ENCODE results near the gene ANKIB1.
A peak's percentile ranks its signal among the peaks of the same experiment; 100 is the strongest.

The ANKIB1 gene

GRCh38 chr7:92421676-92422435 lies 176.1 kb downstream of the ANKIB1 start:
- TF ChIP-seq CTCF (conservative IDR thresholded peaks at IDR 0.05): no peak
- H3K27ac ChIP-seq: peak overlapping the region; percentile 43

GRCh38 chr7:92422926-92423325 lies 177.2 kb downstream of the ANKIB1 start:
- H3K27ac ChIP-seq: no peak overlapping the region

GRCh38 chr7:92423710-92424131 lies 177.9 kb downstream of the ANKIB1 start:
- peak overlapping the region; percentile 4; the same call in 1 of the 2 replicates for H3K27ac ChIP-seq

More at GRCh38 chr7:92422926-92423325, 177.2 kb downstream of the ANKIB1 start:
- TF ChIP-seq CTCF (conservative IDR thresholded peaks at IDR 0.05): no peak

GRCh38 chr7:92425311-92425947 lies 179.7 kb downstream of the ANKIB1 start:
- TF ChIP-seq CTCF (conservative IDR thresholded peaks at IDR 0.05): no peak
- H3K27ac ChIP-seq: no peak overlapping the region

More at GRCh38 chr7:92423710-92424131, 177.9 kb downstream of the ANKIB1 start:
- no peak for TF ChIP-seq CTCF (conservative IDR thresholded peaks at IDR 0.05)

GRCh38 chr7:92427193-92427592 lies 181.4 kb downstream of the ANKIB1 start:
- TF ChIP-seq CTCF (conservative IDR thresholded peaks at IDR 0.05): no peak
- no peak overlapping the region for H3K27ac ChIP-seq

- TF ChIP-seq CTCF (conservative IDR thresholded peaks at IDR 0.05): no peak
- H3K27ac ChIP-seq: no peak overlapping the region
These were observed 186.6 kb downstream of the ANKIB1 start for GRCh38 chr7:92432299-92432946.

- TF ChIP-seq CTCF (conservative IDR thresholded peaks at IDR 0.05): no peak
- no peak overlapping the region for H3K27ac ChIP-seq
These were observed 187.2 kb downstream of the ANKIB1 start for GRCh38 chr7:92433019-92433418.
